GM18861 (cell line): ENCODE measurements around the gene RPS19BP1.
A peak's percentile ranks its signal among the peaks of the same experiment; 100 is the strongest.

Experiments
- ATAC-seq: cut with Tn5 transposase; IDR thresholded peaks from one replicate; pipeline ENCODE4 v1.9.1; 2021; ENCODE audit not compliant: unreplicated experiment

RPS19BP1 gene

GRCh38 chr22:39490966-39491680 is 41.4 kb downstream of the RPS19BP1 start:
- ATAC-seq = no peak

- peak; percentile 65 for ATAC-seq
Observed at GRCh38 chr22:39490135-39490798, 42.3 kb downstream of the RPS19BP1 start.

DNA sequence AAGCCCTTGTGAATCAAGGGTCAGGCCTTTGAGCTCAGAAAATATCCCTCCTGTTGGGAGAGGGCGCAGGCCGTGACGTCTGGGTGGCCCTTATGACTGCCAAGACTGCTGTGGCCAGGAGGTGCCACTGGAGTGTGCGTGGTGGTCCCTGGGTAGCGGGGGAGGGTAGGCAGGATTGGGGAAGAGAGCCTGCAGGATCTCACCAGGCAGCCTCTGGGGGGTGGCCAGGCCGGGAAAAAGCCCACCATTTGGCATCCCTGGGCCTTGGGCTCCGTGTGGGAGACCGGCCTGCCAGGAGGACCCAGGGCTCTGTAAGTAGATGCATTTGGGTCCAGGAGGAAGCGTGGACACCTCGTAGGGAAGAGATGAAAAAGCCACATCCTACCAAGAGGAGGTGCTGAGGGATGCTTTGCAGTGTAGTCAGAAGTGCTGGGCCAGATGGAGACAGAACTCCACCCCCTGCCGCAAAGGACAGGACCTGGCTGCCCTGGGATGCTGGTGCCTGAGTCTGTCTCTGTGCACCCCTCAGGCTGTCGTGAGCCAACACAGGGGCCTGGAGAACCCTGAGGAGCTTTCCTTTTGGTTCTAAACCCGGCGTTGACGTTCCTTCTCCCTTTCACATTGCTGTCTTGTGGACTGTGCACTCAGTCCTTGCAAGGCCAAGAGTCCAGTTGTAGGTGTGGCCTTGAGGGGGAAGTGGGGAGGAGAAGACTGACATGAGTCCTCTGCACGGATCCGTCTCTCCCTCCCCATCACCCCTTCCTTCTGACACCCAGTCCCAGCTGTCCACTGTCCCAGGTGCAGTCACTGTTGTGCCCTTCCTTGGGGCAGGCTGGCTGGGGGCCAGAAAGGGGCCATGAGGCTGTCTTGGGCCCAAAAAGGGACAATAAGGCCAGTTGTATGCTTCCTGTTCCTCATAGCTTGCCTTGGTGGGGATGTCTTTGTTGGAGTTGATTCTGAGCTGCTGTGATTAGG is 43.2 kb downstream of the RPS19BP1 start:
- ATAC-seq = no peak

DNA sequence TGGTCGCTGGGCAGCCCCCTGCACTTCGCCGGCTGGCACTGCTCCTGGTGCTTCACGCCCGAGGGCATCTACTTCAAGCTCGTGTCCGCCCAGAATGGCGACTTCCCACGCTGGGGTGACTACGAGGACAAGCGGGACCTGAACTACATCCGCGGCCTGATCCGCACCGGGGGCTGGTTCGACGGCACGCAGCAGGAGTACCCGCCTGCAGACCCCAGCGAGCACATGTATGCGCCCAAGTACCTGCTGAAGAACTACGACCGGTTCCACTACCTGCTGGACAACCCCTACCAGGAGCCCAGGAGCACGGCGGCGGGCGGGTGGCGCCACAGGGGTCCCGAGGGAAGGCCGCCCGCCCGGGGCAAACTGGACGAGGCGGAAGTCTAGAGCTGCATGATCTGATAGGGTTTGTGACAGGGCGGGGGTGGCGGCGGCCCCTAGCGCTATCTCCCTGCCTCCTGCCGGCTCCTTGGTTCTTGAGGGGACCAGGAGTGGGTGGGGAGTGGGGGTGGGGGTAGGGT is 43.9 kb downstream of the RPS19BP1 start:
- ATAC-seq = no peak

GRCh38 chr22:39487826-39488520 is 44.6 kb downstream of the RPS19BP1 start:
- no peak for ATAC-seq

DNA sequence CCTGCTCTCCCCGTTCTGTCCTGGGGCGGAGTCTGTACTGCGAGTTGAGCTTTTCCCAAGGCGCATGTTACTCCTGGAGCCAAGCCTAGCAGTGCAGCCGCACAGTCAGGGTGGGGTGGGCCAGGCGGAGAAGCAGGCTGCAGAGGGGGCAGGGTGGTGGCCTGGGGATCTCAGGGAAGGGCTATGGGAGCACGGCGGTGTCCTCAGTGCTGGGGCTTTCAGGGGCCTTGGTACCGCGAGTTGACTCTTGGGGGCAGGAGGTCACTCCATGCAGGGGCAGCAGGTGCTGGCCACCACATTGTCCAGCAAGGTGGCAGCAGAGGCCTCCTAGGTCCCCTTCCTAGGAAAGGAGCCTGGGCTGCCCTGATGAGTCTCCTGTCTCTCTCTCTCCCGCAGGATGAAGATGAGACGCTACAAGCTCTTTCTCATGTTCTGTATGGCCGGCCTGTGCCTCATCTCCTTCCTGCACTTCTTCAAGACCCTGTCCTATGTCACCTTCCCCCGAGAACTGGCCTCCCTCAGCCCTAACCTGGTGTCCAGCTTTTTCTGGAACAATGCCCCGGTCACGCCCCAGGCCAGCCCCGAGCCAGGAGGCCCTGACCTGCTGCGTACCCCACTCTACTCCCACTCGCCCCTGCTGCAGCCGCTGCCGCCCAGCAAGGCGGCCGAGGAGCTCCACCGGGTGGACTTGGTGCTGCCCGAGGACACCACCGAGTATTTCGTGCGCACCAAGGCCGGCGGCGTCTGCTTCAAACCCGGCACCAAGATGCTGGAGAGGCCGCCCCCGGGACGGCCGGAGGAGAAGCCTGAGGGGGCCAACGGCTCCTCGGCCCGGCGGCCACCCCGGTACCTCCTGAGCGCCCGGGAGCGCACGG is 45.4 kb downstream of the RPS19BP1 start:
- no peak for ATAC-seq

DNA sequence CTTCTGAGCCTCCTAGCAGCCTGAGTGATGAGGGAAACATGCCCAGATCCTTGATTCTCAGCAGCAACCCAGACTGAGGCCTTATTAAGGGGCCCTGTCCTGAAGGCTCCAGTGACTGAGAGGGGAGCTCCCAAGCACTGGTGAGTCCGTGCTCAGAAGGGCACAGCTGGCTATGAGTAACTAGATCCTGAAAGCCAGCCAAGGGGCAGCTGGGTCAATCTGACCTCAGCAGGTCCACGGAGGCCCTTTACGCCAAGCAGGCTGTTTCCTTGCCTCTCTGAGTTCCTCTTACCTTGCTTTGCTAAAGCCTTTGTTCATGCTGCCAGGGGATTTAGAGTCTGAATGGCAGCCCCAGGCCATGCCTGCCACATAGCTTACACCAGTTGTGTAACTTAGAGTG is 49.8 kb downstream of the RPS19BP1 start:
- no peak for ATAC-seq

DNA sequence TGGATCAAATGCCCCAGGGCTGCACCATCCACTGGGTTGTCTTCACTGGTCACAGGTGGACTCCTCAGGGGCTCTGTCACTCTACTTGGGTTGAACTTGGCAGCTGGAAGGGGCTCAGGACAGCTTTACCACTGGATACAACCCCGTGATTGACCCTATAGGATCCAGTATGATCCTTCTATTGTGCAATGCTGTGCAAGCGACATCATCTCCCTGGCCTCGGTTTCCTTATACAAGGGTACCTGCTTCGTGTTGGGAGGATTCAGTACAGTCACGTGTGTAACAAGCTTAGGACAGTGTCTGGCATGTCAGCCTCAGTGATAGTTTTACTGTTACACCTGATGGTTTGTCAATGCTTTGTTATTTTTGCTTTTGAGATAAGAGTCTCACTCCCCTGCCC is 51.0 kb downstream of the RPS19BP1 start:
- no peak for ATAC-seq

DNA sequence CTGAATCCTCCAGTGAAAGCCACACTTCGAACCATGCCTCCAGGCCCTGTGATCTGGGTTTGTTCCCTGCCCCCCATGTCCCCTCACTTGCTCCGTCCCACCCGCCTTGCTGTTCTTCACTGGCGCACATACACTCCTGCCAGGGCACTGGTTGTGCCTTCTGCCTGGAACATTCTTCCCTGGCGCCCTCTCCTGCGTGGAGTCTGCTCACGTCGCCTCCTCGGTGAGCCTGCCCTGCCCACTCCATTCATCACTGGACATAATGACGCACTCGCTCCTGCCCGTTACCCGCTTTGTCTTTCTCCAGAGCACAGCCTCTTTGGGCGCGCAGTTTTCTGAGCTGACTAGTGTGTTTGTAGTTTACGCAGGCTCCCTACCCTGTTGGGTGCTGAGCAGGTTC is 51.5 kb downstream of the RPS19BP1 start:
- no peak for ATAC-seq

DNA sequence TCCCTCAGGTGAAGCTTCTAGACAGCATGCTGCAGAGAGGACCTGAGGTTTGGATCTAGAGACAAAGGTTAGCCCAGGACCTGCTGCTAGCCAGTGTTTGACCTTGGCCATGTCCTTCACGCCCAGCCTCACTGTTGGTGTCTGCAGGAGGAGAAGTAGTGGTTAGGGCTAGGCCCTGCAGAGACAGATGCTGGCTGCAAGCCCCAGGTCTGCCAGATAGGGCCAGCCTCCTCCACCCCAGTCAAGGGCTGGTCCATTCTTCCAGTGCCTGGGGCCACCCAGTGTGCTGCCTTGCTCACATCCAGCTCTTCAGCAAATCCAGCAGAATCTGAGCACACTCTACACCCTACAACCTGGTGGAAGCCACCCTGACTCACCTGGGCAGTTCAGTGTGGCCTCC is 52.0 kb downstream of the RPS19BP1 start:
- no peak for ATAC-seq

DNA sequence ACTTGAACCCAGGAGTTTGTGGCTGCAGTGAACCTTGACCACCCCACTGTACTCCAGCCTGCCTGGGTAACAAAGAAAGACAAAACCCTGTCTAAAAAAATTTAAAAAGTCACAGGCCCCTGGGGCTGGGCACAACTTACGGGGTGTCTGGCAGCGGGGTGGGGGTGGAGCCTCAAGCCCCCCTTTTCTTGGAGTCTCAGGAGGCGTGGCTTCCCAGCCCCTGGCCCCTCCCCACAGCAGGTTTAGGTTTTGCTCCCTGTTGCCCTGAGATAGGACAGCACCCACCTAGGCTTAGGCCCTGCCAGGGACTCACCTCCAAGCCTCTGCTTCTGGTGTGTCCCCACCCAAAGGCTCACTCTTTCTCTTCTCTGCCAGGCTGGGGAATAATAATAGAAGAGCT is 53.3 kb downstream of the RPS19BP1 start:
- ATAC-seq = no peak
